Stimulated activated CD8-positive, alpha-beta memory T cell treated with anti-CD3 and anti-CD28 coated beads, Interleukin-2, amount 100 ng/mL, for 48 hours (primary cell): ENCODE data around the gene BLOC1S2.
A peak's percentile ranks its signal among the peaks of the same experiment; 100 is the strongest.
"Not testable (repeated sequence)": the region's sequence is repeated elsewhere in the genome, so short reads cannot be mapped to it uniquely, and the experiment has no call there.

Experiments
- DNase-seq, 2 donors: peaks; one replicate each; pipeline ENCODE4 v3.0.0-alpha.2; 2020; ENCODE audit warnings: low read depth in 2 of 2

Gene BLOC1S2

GRCh38 chr10:100286051-100287033 is at the start of gene BLOC1S2:
TSS of gene BLOC1S2 (minus strand) at chr10:100286680. CDS start at chr10:100286659, 21 bp downstream.
- peak; percentile 83 for DNase-seq

GRCh38 chr10:100334762-100335161 is 48.3 kb upstream of the BLOC1S2 start:
- DNase-seq = no peak

GRCh38 chr10:100333661-100334440 is 47.4 kb upstream of the BLOC1S2 start:
- DNase-seq = no peak

GRCh38 chr10:100333106-100333505 is 46.6 kb upstream of the BLOC1S2 start:
- no peak for DNase-seq

GRCh38 chr10:100330079-100330478 is 43.6 kb upstream of the BLOC1S2 start, which contains the start of gene PKD2L1:
TSS of gene PKD2L1 (minus strand) at chr10:100330228. CDS start at chr10:100330103, 125 bp downstream.
- no peak for DNase-seq

DNA sequence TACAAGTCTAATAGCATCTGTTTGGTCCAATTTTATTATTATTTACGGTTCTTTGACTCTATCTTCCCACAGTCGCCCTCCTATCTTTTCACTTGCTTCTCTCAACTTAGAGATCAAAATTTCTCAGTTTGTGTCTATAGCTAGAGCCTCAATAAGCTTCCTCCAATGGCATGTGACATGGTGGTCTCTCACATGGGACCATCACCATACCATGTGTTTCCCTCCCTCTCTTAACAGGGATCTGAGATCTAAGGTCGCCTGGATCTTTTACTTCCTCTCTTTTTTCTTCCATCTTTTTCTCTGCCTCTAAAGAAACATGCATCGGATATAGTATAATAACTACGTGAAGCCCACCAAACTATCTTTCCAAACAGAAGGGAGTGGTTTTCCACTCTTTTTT is 41.7 kb upstream of the BLOC1S2 start:
- DNase-seq = no peak

DNA sequence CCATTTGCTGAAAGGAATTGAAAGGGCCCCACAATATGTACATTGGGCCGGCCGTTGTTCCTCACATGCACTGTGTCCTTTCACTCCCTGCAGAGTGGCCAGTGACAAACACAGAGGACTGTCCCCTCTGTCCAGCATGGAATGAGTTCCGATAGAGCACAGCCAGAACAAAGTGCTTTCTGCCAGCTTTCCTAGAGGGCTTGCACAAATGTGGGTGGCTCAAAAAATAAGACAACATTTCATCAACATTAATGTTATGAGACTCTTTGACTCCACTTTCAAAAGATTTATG is 41.2 kb upstream of the BLOC1S2 start:
- DNase-seq = no peak

- no peak for DNase-seq
These were observed 40.7 kb upstream of the BLOC1S2 start for GRCh38 chr10:100327007-100327717.

DNA sequence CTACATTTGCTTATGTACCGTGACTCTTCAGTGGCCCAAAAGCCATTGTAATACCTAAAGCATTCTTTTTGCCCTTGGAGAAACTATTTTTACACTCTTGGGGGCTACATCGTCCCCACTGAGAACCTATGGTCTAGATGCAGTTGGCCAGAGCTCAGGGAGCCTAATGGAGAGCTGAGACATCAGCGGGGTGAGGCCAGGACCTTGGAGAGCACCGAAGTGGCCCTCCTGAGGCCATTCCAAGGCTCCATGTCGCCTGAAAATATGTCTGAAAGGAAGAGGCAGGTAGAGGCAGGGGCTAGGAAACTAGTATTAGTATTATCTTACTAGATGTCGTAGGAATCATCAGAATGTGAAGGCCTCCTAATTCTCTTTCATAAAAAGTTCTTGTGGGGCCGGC is 38.7 kb upstream of the BLOC1S2 start:
- no peak for DNase-seq

DNA sequence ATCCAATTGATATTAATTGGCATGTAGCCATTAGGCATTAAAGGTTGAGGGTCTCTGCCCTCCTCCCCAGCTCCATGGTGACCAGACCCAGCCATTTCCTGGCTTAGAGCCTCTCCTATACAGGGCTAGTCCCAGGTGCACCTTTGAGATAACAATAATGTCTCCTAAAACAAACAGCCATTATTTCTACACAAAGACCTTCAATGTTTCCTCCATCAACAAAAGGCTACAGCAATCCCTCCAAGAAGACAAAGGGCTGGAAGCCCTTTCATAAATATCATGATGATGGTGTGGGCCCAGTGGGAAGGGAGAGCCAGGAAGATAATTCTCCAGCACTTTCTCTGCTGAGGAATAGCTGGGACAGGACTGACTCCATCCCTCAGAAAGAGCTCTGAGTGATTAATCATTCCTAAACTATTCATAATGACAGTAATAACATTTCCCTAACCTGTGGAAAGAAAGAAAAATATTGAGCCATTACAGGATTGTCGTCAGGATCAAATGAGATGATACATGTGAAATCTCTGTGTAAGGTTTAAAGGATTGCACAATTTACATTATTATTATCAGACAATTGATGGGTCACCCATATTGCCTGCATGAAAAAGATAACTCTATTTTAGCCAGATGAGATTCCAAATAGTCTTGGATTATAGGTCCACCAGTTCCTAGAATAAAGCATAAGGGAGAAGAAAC is 33.4 kb upstream of the BLOC1S2 start:
- no peak for DNase-seq

DNA sequence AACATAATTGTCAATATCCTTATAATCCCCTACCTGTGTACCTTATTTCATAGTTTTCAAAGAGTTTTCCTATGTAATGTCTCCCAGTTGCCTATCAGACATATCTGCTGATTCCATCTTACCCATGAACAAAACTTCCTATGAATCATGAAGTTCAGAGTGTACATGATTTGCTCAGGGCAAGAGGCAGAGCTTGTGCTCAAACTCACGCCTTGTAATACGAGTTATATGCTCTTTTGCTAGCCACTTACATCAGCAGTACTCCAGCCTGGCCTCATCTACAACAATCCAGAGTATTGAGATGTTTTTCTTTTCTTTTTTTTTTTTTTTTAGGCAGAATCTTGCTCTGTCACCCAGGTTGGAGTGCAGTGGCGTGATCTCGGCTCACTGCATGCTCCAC is 31.7 kb upstream of the BLOC1S2 start:
- no peak for DNase-seq

GRCh38 chr10:100315615-100316014 is 29.1 kb upstream of the BLOC1S2 start:
- DNase-seq = no peak

GRCh38 chr10:100311298-100311697 is 24.8 kb upstream of the BLOC1S2 start:
- DNase-seq = no peak

DNA sequence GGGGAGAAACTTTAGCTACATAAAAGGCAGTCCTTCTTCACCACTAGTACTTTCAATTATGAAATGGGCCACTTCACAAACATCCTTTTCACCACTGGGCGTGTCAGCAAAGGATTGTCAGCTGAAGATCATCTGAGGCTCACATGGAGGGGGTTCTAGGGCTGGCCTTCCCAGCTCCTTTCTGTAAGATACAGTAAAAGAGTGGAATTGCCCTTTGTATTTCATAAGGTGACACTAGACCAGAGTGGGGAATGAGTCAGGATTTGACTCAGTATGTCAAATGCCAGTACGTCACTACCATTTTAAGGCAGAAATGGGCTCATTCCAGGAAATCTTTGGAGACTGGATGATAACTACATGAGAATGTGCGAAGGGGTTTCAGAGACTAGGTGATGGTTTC is 21.2 kb upstream of the BLOC1S2 start:
- no peak for DNase-seq

DNA sequence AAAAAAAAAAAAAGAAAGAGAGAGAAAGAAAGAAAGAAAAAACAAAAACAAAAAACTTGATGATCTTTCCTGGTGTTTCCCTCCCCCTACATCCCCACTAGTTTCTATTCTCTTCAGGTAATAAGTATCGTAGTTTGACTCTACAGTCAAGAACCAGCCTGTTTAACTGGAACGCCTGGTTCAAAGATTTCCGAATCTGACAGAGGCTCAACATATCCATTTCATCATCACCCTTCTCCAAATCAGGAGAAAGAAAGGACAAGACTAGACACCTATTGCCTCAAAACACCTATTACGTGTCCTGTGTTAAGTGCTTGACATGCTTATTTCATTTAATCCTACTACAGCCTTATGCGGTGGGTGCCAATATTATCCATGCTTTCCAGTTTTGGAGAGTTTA is 20.4 kb upstream of the BLOC1S2 start:
- no peak for DNase-seq

DNA sequence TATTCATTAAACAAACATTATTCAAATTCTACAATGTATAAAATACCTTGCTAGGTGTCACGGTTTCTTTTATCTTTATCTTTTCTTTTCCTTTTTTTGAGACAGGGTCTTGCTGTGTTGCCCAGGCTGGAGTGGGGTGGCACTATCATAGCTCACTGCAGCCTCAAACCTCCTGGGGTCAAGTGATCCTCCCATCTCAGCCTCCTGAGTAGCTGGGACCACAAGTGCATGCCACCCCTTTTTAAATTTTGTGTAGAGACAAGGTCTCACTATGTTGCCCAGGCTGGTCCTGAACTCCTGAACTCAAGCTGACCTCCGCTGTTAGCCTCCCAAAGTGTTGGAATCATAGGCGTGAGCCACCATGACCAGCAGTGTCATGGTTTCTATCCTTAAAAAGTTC is 17.9 kb upstream of the BLOC1S2 start:
- DNase-seq = no peak

GRCh38 chr10:100303724-100304319 is 17.3 kb upstream of the BLOC1S2 start:
- no peak for DNase-seq

GRCh38 chr10:100301123-100301522 is 14.6 kb upstream of the BLOC1S2 start:
- DNase-seq = not testable (repeated sequence)

DNA sequence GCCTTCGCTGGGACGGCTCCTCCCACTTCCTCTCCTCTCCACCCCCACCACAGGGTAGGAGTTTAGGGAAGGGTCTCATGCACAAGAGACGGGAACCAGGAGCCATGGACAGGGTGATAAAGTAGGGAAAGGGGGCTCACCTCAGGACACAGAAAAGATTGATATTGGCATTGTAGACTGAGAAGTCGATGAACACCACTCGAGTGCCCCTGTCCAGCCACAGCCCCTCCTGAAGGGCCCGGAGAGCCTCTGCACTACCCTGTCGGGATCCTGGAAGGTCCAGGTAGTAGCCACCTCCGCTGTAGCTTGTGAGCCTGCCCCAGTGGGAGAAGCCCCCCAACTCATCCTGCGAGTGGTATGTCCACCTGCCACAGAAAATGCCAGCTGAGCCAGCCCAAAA is 10.8 kb upstream of the BLOC1S2 start:
- DNase-seq = no peak

- DNase-seq = no peak
These were observed 6.6 kb upstream of the BLOC1S2 start for GRCh38 chr10:100293066-100293465.

DNA sequence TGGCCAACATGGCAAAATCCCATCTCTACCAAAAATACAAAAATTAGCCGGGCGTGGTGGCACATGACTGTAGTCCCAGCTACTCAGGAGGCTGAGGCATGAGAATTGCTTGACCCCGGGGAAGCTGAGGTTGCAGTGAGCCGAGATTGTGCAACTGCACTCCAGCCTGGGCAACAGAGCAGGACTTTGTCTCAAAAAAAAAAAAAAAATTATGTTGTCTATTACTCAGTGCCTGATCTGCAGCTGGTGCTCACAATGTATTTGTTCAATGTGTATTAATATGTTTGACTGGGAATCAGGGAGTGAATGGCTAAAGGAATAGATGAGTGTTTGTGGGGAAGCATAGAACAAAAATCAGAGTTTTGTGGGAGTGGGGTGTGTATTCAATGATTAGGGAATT is 5.8 kb upstream of the BLOC1S2 start:
- DNase-seq = not testable (repeated sequence)
